ENCODE data around the gene PRDX4.

The PRDX4 gene

GRCh38 chrX:23720117-23720677, 52.9 kb downstream of the PRDX4 start:
- no peak for TF ChIP-seq CTCF (IDR thresholded peaks at IDR 0.05; ENCODE audit: low read depth, low read length)
- no peak for DNase-seq (ENCODE audit: extremely low read depth, low read depth)

GRCh38 chrX:23726191-23726590, 58.9 kb downstream of the PRDX4 start:
- DNase-seq (ENCODE audit: extremely low read depth, low read depth): no peak
- TF ChIP-seq CTCF (IDR thresholded peaks at IDR 0.05; ENCODE audit: low read depth, low read length): no peak

DNA sequence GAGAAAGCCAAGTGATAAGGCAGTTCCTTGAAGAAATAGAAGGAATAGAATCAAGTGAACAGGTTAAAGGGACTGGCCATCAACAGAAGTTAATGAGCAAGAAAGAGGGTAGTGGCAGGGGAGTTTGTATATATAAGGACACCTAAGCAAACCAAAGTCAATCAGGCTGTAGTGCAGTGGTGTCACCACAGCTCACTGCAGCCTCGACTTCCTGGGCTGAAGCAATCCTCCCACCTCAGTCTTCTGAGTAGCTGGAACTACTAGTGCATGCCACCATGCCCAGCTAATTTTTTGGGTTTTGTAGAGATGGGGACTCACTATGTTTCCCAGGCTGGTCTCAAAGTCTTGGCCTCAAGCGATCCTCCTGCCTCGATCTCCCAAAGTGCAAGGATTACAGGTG, 59.9 kb downstream of the PRDX4 start:
- DNase-seq (ENCODE audit: extremely low read depth, low read depth): no peak

GRCh38 chrX:23729214-23729613, 61.9 kb downstream of the PRDX4 start:
- no peak for TF ChIP-seq CTCF (IDR thresholded peaks at IDR 0.05; ENCODE audit: low read depth, low read length)
- no peak for DNase-seq (ENCODE audit: extremely low read depth, low read depth)

More for the DNA sequence above, 59.9 kb downstream of the PRDX4 start:
- no peak for TF ChIP-seq CTCF (IDR thresholded peaks at IDR 0.05; ENCODE audit: low read depth, low read length)

- TF ChIP-seq CTCF (IDR thresholded peaks at IDR 0.05; ENCODE audit: low read depth, low read length): no peak
- DNase-seq (ENCODE audit: extremely low read depth, low read depth): no peak
Measured at GRCh38 chrX:23731951-23732350, 64.7 kb downstream of the PRDX4 start.

DNA sequence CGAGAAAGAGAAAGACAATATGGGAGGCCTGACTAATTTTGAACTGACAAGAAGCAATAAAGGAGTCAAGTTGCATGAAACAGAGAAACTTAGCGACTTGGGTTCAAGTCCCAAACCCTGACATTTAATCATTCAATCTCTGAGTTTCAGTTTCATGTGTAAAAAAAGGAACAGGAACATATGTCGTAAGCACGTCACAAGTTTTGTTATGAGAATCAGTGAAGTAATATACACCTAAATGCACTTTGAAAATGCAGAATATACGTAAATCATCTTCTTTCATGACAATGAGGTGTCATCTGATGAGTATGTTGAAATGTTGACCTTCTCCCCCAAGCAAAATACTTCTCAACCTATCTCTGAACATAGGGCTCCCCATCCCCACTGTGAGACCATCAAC, 65.4 kb downstream of the PRDX4 start:
- DNase-seq (ENCODE audit: extremely low read depth, low read depth): no peak
- no peak for TF ChIP-seq CTCF (IDR thresholded peaks at IDR 0.05; ENCODE audit: low read depth, low read length)
